Body of pancreas (tissue), 4 donors: ENCODE measurements around the gene EWSR1.
A peak's percentile ranks its signal among the peaks of the same experiment; 100 is the strongest.

Experiments
- POLR2A ChIP-seq, 3 donors: fragments of 450-650 bp; IDR thresholded peaks; one replicate each; pipeline ENCODE4 v1.6.1; 2016; ENCODE audit warnings: antibody characterized with exemption in 3 of 3, mild to moderate bottlenecking in 2 of 3
- TF ChIP-seq, protein P1 (sequence below), 7 experiments: fragments of 450-650 bp in 4 of 7; fragments of 200-600 bp in 3 of 7; sonication (generic) in 3 of 7; IDR thresholded peaks; one replicate each; pipeline ENCODE4 v1.5.1; 2016 to 2019; ENCODE audit warnings: antibody characterized with exemption in 7 of 7

DNA sequence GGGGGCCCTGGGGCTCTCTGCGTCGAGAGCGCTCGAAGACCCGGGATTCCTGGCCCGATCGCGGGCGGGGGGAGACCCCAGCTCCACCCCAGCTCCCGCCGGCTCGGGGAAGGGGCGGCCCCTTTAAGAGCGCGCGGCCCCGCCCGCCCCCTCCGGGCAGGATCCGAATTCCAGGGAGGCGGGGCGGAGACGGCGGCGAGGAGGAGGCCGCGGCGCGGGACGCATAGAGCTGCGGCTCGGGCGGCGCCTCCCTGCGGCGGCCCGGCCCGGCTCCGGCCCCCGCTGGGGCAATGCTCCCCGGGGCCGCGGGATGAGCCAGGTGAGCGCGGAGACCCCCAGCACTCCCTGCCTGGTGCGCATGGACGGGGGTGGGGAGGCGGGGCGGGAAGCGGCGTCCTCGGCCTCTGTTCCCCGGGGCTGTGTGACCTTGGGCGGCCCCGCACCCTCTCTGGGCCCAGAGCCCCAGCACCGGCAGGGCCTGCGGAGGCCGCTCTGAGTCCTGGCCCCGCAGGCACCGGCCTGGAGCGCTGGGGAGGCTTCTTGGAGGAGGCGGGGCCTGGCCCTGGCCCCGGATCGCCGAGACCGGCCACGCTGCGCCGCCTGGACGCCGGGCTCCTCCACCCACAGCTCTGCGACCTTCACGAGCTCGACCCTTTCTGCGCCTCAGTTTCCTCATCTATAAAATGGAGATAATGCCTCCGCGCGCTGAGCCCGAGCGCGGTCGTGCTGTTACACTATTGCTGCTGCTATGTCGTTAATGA lies 38.9 kb downstream of the EWSR1 start:
- TF ChIP-seq, protein P1, sequence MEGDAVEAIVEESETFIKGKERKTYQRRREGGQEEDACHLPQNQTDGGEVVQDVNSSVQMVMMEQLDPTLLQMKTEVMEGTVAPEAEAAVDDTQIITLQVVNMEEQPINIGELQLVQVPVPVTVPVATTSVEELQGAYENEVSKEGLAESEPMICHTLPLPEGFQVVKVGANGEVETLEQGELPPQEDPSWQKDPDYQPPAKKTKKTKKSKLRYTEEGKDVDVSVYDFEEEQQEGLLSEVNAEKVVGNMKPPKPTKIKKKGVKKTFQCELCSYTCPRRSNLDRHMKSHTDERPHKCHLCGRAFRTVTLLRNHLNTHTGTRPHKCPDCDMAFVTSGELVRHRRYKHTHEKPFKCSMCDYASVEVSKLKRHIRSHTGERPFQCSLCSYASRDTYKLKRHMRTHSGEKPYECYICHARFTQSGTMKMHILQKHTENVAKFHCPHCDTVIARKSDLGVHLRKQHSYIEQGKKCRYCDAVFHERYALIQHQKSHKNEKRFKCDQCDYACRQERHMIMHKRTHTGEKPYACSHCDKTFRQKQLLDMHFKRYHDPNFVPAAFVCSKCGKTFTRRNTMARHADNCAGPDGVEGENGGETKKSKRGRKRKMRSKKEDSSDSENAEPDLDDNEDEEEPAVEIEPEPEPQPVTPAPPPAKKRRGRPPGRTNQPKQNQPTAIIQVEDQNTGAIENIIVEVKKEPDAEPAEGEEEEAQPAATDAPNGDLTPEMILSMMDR (IDR thresholded peaks at IDR 0.05) = peak in 2 of 7 experiments; percentile 15 to 36
- TF ChIP-seq POLR2A (IDR thresholded peaks at IDR 0.05) = peak in 2 of 3 donors; percentile 35 to 40
